RPMI7951 (cell line): Measurements from ENCODE around the gene AMER3. TPM values are rescaled to one million over a fixed set of nuclear protein-coding genes. Genes with fewer than 3 reads are reported as not detected.
A peak's percentile ranks its signal among the peaks of the same experiment; 100 is the strongest.

Experiments used
- DNase-seq: peaks from one replicate; pipeline ENCODE4 v3.0.0-alpha.2; 2012; ENCODE audit warnings: low read depth
- total RNA-seq: library from RNA; depleted of rRNA; stranded (reverse); fragments of >200 nt; shearing (Covaris generic); gene quantifications from 2 replicates; pipeline ENCODE4 v1.2.3, GENCODE V29; 2014

AMER3 gene
- total RNA-seq, 1 experiment from 2014 or later = not detected

DNA sequence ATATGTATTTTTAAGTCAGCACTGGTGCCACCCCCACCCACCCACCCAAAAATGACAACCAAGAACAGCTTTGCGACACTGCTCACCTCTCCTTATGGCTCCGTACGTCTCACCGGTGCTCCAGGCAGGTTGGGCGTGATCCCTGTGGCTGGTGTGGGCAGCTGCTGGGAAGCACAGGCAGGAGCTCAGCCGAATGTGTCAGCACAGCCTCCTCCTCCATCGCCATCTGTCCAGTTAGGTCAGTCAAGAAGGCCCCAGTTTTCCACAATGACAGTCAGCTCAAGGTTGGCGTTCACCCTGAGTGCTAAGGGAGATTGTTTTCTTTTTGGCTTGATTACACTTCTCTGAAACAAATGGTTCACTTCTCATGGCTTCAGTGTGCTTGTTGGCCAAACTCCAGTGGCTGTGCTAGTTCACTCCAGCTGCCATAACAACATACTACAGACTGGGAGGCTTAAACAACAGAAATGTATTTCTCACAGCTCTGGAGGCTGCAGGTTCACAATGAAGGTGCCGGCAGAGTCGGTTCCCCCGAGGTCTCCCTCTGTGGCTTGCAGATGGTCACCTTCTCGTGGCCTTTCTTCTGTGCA is 30.2 kb downstream of the AMER3 start:
- DNase-seq = no peak

DNA sequence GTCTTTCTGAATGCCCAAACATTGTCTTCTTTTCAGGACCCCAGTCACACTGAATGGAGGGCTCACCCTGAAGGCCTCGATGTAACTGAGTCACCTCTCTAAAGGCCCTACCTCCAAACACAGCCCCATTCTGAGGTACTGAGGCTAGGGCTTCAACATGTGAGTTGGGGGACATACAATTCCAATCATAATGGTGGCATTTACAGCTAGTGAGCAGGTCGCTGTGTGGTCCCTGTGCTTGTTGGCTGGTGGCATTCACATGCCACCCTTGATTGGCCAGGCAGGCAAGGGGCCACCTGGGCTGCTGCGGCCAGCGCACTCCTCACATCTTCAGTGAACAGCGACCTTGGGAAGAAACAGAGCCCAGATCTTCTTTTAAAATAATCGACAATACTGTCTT is 30.7 kb downstream of the AMER3 start:
- DNase-seq = no peak

DNA sequence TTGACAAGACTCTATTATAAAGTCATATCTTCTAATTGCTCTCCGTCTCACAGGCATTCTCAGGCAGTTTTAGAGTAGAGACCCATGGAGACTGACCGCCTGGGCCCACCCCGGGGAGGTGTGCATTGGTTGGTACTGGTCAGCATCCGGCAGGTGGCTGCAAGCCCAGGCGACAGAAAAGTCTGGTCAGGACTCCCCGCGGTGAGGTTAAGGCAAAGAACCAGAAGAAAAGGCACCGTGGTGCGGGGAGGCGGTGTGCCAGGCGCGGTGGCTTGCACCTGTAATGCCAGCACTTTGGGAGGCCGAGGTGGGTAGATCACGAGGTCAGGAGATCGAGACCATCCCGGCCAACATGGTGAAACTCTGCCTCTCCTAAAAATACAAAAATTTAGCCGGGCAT is 32.5 kb downstream of the AMER3 start:
- DNase-seq = no peak

DNA sequence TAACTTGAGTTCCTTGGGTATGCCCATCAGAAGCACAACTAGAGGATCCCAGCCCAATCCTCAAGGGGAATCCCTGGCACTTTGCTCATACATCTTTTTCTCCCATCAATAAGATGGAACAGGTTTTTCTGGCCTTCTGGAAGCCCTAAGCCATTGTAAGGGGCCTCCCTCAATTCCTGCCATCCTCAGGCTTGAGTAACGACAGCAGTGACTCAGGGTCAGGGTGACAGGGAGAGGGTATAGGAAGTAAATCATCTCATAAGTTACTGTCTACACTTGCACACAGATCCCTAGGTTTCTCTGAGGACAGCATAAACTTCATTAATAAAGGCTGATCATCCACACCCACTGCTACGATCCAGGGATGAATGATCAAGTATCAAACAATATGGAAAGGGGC is 35.0 kb downstream of the AMER3 start:
- DNase-seq = no peak

DNA sequence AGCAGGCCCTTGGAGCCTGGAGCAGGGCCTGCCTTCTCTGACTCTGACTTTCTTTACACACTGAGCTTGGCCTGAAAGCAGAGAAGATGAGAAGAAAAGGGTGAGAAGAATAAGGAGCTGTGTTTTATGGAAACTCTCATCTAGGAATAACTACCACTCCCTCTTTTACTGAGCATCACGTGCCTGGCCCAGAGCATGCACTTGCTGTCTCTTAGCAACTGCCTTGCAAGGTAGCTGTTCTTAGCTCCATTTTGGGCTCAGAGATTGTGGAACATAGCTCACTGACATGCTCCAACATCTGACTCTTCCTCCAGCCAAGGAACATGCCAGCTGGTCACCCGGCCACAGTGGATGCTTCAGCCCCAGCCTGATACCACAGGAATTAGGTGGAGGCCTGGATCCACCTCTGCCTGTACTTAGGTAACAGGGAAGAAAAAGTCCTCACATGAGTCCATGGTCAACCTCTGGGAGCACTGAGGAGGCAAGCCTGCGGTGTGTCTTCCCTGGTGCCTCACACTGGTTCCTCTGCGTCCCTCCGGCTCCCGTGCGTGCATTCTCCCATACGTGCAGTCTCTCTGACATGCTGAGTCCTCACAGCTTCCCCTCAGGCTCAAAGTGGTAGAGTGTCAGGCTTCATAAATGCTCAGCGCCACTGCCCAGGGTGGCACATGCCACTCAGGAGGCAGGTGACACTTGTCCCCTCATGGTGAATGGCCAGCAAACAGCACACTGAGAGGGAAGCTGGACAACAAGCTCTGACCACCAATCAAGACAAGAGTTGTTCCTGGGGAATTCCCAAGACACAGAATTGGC is 35.7 kb downstream of the AMER3 start:
- no peak for DNase-seq

DNA sequence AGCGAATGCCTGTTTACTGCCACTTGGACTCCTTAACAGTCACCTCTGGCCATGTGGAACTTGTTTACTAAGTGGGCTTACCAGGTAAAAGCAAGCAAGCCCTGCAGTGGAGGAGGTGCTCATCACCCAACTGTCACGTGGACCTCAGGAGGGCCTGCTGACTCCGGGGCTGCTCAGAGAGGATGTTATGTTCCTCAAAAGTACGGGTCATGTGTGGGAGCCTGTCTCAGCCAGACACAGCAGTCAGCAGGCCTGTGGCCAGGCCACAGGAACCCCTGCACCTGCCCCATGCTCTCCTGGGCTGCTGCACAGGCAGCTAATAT is 36.2 kb downstream of the AMER3 start:
- DNase-seq = no peak

DNA sequence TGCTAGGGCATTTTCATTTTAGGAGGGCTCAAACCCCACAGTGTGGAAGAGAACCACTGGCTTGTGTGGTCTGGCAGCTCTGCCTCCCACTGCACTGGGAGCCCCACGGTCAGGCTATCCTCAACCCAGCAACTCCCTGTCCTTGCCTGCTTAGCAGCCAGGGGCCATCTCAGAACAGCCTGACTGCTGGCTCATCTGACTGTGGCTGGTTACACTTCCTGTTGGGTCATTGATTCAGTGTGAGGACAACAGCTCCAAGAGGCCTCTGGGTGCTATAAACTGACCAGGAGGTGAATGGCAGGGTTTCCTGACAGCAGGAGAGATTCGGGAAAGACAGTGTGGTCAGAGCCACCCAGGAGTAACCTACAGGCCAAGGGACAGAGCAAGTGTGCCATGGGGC is 40.1 kb downstream of the AMER3 start:
- peak; percentile 46 for DNase-seq

DNA sequence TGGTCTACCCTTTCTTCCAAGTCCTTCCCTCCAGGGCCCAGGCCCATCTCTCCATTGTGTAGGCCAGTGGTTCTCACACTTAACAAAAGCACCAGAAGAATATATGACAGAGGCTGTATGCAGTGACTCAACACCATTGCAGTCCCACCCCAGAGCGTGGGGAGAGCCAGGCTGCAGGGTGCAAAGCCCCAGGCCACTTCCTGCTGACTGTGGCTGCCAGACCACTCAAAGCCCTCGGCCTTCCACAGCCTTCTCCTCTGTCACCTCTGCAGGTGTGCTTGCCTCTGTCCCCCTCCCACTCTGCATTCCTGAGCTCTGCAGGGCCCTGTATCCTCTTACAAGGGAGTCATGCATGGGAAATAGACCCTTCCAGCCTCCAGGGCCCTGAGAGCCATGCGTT is 41.0 kb downstream of the AMER3 start:
- peak; percentile 32 for DNase-seq

DNA sequence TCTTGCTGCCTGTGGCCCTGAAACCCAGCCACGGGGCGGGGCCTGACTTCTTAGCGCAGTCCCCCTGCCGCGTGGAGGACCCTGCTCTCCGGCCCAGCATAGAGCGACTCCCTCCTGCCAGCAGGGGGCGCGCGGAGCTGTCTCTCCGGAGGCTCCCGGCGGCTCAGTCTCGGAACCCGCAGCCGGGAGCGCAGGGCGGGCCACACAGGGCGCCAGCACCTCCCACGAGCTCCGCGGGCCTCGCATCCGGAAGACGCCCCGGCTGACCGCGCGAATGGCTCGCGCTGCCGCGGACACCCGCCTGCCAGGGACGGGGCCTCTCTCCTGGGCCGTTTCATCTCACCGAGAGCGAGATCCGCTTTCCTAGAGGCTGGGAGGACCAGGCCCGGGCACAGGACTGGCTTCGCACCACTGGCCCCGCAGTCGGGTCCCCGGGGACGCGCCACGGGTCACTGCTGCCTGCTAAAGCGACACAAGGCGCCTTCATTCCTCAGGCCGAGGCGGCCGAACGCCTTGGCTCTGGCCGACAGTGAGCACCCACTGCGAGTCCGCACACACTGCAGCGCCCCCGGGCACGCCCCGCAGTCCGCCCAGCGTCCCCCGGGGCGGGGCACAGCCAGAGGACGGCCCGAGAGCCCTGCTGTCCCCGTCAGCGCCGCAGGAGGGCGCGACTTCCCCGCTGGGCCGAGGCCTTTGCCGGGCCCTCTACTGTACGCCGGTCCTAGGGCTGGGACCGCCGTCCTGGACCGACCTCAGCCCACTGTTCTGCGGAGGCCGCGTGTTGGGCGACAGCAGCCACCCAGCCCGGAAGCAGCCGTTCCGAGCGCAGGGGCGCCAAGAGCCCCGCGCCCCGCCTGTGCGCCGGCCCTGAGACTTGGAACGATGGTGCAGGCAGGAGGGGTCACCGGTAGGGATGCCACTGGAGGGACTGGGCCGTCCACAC is 42.4 kb downstream of the AMER3 start:
- DNase-seq = peak; percentile 85

DNA sequence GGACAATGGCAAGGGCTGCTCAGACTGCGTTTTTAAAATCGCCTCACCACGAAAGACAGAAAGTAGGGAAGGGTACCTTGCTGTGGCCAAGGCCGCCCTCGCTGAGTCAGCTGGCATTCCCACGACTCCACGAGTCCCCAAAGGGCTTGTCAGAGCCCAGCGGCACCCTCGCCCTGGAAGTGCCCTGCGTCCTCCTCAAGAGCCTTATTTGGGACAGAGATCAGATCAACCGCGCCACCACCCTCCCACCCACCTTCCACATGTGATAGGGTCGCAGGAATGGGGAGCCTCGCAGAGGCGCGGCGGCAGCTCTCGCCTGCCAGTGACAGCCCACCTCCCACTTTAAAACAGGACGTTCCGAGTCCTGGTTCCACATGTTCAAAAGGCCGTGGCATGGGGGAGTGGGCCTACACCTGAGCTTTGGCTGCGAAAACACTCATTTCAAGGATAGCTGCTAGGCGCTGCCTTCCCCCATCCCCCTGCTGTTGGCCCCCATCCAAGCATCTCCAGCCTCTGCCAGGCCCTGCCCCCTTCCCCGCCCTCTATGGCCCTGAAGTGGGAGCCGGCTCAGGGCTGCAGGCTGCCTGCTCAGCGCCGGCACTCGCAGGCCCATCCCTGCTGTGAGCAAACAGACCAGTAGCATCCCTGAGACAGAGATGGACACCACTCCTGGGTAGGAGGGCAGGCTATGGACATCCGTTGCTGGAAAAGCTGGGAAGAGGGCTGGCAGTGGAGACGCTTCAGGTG is 43.3 kb downstream of the AMER3 start:
- DNase-seq = no peak

DNA sequence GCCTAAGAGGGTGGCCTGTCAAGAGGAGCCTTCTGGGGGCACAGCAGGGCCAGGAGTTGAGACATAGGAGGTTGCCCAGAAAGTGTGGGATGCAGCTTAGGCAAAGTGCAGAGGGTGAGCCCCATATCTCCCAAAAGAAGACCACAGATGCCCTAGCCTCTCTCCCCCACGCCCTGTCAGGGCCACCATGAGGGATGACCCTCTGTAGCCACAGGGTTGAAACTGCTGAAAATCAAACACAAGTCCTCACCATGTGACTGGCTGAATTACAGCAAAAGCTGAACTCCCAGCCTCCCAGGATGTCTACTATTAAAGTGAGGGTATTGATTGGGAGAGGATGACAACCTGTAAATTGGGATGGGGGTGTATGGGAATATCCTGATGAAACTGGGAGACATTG is 44.0 kb downstream of the AMER3 start:
- no peak for DNase-seq

DNA sequence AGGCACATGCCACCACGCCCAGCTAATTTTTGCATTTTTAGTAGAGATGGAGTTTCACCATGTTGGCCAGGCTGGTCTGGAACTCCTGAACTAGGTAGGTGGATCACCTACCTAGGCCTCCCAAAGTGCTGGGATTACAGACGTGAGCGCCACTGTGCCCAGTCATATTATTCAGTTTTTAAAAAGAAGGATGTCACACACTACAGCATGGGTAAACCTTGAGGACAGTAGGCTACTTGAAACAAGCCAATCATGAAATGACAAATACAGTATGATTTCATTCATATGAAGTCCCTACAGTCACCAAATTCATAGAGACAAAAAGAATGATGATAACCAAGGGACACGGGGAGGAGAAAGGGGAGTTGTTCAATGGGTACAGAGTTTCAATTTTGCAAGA is 50.3 kb downstream of the AMER3 start:
- DNase-seq = no peak

DNA sequence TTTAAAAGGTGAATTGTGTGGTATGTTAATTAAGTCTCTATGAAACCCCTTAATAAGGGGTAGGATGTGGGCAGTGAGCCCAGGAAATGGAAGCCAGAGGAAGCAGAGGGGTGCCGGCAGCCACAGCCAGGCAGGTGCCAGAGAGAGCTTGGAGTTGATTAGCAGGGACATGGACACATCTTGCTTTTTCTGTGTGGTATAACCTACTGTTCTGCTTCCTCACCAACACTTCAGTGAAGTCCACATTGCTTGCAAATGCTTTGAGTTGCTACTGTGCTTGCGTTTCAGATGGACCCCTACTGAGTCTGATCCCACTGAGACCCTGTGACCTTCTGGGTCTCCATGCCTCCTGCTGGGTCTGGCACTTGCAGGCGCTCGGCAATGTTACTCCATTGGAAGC is 51.0 kb downstream of the AMER3 start:
- DNase-seq = no peak

DNA sequence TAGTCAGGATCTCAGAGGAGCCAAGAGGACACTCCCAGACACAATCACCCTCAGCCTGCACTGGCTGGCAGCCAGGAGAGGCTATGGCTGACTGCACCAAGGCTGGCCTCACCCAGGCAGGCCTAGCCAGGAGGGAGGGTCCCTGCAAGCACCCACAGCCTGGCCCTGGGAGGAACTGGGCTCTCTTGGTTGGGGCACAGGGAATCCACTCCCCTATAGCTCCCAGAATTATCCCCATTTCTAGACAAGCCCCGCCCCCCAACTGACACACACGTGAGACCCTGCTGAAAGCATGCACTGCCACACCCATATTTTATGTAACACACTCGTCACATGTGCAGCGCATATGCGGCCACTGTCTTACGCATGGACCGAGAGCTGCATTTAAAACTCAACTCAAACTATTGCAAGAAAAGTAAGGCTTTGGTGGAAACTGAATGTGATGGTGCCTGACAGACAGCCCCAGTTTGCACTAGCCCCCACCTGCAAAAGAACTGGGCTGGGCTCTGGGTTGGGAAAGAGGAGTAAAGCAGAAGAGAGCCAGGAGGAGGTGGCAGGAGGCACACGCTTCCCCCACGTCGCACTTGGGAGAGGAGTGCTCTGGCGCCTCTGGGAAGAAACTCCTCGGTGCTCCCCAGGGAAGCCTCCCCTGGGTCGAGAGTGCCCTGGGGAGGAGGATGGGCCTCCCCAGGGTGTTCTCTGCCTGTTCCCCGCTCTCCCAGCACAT is 52.5 kb downstream of the AMER3 start:
- DNase-seq = peak; percentile 53

DNA sequence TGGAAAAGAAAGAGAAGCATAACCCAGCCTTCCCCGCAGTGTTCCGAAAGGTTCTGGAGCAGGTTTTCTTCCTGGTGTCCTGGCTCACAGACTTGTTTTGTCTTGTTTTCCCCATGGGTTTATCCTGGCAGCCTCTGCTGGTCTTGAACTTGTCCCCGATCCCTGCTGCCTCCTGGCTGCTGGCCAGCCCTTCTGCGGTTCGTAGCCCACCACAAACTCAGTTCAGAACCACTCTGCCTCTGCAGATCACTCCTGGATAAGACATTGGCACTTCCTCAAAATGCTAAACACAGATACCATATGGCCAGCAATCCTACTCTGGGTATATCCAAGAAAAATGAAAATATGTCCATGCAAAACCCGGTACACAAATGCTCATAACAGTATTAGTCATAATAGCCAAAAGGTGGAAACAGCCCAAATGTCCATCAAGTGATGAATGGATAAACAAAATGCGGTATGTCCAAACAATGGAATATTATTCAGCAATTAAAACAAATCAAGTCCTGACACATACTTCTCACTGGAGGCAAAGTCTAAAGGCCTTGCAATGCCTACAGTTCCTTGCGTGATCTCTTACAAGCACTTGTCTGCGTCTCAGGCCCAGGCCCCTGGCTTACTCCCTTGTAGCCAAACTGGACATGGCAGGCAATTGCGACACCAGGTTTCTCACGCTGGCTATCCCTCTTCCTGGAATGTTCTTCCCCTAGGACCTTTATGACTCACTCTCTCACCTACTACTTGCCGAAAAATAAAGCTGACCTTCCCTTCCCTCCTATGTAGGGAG is 53.3 kb downstream of the AMER3 start:
- DNase-seq = peak; percentile 88

DNA sequence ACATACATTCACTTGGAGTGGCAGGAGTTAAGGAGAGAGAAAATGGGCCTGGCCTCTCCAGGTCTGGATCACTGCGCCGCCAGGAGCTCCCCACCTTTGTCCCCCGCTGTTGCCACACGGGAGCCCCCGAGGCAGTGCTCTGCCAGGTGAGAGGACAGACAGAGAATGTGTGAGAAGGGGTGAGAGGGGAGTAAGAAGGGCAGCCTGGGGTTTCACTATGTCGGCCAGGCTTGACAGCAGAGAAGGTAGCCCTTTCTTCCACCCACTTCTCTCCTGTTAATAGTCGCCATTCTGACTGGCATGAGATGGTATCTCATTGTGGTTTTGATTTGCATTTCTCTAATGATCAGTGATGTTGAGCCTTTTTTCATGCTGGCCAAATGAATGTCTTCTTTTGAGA is 55.1 kb downstream of the AMER3 start:
- DNase-seq = no peak

DNA sequence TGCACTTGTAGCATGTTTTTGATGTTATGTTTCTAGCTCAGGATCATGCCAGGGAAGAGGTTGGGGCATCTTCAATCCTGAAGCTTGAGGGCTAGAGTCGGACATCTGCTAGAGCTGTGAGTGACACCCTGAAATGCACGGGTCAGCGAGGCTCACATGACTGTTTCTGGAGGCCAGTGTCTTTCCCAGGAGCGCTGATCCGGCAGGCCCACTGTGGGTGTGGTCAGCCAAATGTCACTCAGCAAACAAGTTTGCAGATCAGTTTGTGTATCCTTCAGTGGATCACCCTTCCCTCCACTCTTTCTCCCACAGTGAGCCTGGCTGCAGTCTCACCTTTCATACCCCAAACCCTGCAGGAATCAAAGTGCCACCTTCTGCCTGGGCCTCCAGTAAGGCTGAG is 58.4 kb downstream of the AMER3 start:
- DNase-seq = no peak

DNA sequence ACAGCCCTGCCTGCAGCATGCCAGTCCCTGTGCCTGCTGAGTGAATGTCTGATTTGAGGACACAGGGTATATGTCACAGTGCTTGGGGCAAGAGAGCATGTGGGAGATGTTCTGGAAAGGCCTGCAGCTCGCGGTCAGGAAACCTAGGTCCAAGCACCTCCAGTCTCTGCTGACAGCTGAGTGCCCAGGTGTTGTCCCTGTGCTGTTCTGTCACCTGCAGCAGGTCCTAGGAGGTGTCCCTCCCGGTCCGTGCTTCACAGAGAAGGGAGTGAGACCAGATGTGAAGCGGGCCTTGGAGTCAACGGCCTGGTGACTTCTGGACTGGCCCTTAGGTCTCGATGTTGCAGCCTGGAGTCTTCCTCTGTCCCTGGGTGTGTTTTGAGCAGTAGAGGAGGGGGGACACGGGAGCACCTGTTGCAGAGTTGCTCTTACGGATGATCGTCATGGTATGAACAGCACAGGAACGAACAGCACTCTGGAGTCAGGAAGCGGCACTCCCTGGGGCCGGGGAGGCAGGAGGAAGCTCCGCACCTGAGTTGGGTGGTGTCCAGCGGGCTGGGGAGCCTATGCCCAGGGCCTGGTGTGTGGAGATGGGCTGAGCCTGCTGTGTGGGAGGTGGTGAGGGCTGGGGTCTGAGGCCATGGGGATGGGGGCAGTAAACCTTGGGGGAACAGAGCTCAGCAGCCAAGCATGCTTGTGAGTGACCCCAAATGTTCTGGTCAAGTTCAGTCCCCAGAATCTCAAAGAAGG is 59.8 kb downstream of the AMER3 start:
- DNase-seq = no peak
